Measurements from ENCODE around the gene LSR. TPM values are rescaled to one million over a fixed set of nuclear protein-coding genes. Genes with fewer than 3 reads are reported as not detected.

LSR gene
- total RNA-seq, 2 donors from 2014 or later = 67.5 to 80.1 TPM

- intact Hi-C loops (cut with DNase I) = no loop called here
- WGBS, 2 donors = 86 to 87% methylated on average over 5 of the region's 5 CpGs
- ATAC-seq (no peak), DNase-seq (no peak)
- TF ChIP-seq POLR2A (IDR thresholded peaks at IDR 0.05) (no peak), CTCF (IDR thresholded peaks at IDR 0.05) (no peak)
- Histone ChIP-seq H3K9me3 (no peaks in the 10 kb centered on the region), H3K27me3 (no peaks in the 10 kb centered on the region), H3K4me3 (no peak overlapping the region), H3K27ac (no peak overlapping the region), H3K4me1 (no peaks in the 10 kb centered on the region), H3K36me3 (replicated peaks in 1 of 2; ENCODE audit: insufficient read depth in 1 of 2, low read depth in 2 of 2) (no peaks in the 10 kb centered on the region)
Measured at GRCh38 chr19:35298561-35298972, 49.8 kb downstream of the LSR start.

GRCh38 chr19:35299523-35300338, 50.9 kb downstream of the LSR start:
- H3K27ac ChIP-seq = no peak overlapping the region
- intact Hi-C loops (cut with DNase I) = no loop called here
- ATAC-seq (no peak), DNase-seq (peak in 1 of 4 donors; percentile 17)
- no peak overlapping the region for H3K4me3 ChIP-seq
- H3K27me3 ChIP-seq = no peaks in the 10 kb centered on the region
- H3K4me1 ChIP-seq = no peaks in the 10 kb centered on the region
- TF ChIP-seq POLR2A (IDR thresholded peaks at IDR 0.05) (no peak), CTCF (IDR thresholded peaks at IDR 0.05) (no peak)
- WGBS, 2 donors = 46 to 54% methylated on average over 3 to 19 of the region's 55 CpGs
- H3K9me3 ChIP-seq = no peaks in the 10 kb centered on the region
- H3K36me3 ChIP-seq (replicated peaks in 1 of 2; ENCODE audit: insufficient read depth in 1 of 2, low read depth in 2 of 2) = no peaks in the 10 kb centered on the region

GRCh38 chr19:35300339-35300649, 51.5 kb downstream of the LSR start:
- Histone ChIP-seq H3K4me1 (no peaks in the 10 kb centered on the region), H3K36me3 (replicated peaks in 1 of 2; ENCODE audit: insufficient read depth in 1 of 2, low read depth in 2 of 2) (no peaks in the 10 kb centered on the region), H3K27me3 (no peaks in the 10 kb centered on the region), H3K4me3 (no peak overlapping the region), H3K9me3 (no peaks in the 10 kb centered on the region), H3K27ac (no peak overlapping the region)
- DNase-seq (no peak), ATAC-seq (no peak)
- TF ChIP-seq CTCF (IDR thresholded peaks at IDR 0.05) (no peak), POLR2A (IDR thresholded peaks at IDR 0.05) (no peak)
- intact Hi-C loops (cut with DNase I) = no loop called here
- WGBS, 2 donors = 78 to 95% methylated on average over 4 to 10 of the region's 10 CpGs

GRCh38 chr19:35301961-35302360, 53.2 kb downstream of the LSR start:
- Histone ChIP-seq H3K4me1 (no peaks in the 10 kb centered on the region), H3K4me3 (no peak overlapping the region), H3K9me3 (no peaks in the 10 kb centered on the region), H3K27ac (no peak overlapping the region), H3K36me3 (replicated peaks in 1 of 2; ENCODE audit: insufficient read depth in 1 of 2, low read depth in 2 of 2) (no peaks in the 10 kb centered on the region), H3K27me3 (no peaks in the 10 kb centered on the region)
- no peak for TF ChIP-seq POLR2A (IDR thresholded peaks at IDR 0.05)
- no peak for TF ChIP-seq CTCF (IDR thresholded peaks at IDR 0.05)
- intact Hi-C loops (cut with DNase I) = no loop called here
- DNase-seq = no peak
- no peak for ATAC-seq
- 88 to 92% methylated on average over 2 of the region's 2 CpGs for WGBS, 2 donors

- 80% methylated on average over 8 to 16 of the region's 16 CpGs for WGBS, 2 donors
- ATAC-seq (no peak), DNase-seq (no peak)
- intact Hi-C loops (cut with DNase I) = no loop called here
- no peaks in the 10 kb centered on the region for H3K27me3 ChIP-seq
- TF ChIP-seq CTCF (IDR thresholded peaks at IDR 0.05) (no peak), POLR2A (IDR thresholded peaks at IDR 0.05) (no peak)
- H3K4me3 ChIP-seq = no peak overlapping the region
- H3K36me3 ChIP-seq (replicated peaks in 1 of 2; ENCODE audit: insufficient read depth in 1 of 2, low read depth in 2 of 2) = no peaks in the 10 kb centered on the region
- no peaks in the 10 kb centered on the region for H3K4me1 ChIP-seq
- H3K27ac ChIP-seq = no peak overlapping the region
- H3K9me3 ChIP-seq = no peaks in the 10 kb centered on the region
Measured at GRCh38 chr19:35302446-35302845, 53.6 kb downstream of the LSR start.

Data from body of pancreas (tissue), 4 donors.